NAMALWA (cell line): ENCODE measurements around the gene MMP24.
"Not testable (repeated sequence)": the region's sequence is repeated elsewhere in the genome, so short reads cannot be mapped to it uniquely, and the experiment has no call there.

Source experiments
- DNase-seq: peaks from one replicate; pipeline ENCODE4 v3.0.0-alpha.2; 2015; ENCODE audit warnings: low spot score

The MMP24 gene

DNA sequence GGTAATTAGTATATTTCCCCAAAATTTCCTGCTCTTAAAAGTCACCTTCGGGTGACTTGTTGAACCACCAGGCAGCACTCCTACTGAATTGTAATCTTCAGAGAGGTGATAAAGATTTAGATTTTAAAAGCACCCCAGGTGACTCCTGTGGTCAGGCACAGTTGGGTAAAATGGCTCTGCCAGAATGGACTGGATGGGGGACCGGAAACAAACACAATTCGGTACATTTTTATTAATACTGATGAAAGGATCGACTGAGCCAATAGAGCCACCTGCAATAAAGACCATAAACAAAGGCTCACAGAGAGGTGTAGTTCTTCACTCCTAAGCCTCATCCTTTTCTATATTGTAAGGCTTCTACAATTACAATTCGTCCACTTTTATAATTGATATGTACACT lies 85.3 kb downstream of the MMP24 start:
- DNase-seq, result no peak

DNA sequence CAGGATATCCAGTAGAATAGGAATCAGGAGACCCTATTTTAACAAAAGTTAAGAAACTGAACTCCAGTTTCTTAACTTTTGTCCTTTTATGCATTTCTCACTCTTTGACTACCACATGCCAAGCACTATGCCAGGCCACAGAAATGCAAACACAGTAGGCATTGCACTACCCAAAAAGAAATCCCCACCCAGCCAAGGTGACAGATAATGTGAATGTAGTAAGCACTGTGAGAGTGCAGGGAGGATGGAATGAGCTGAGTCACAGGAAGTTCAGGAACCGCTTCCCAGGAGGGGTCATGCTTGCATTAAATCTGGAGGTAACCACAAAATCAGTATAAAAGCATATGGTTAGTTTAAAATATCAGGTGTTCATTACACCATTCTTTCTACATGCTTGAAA lies 85.8 kb downstream of the MMP24 start:
- DNase-seq, result no peak

DNA sequence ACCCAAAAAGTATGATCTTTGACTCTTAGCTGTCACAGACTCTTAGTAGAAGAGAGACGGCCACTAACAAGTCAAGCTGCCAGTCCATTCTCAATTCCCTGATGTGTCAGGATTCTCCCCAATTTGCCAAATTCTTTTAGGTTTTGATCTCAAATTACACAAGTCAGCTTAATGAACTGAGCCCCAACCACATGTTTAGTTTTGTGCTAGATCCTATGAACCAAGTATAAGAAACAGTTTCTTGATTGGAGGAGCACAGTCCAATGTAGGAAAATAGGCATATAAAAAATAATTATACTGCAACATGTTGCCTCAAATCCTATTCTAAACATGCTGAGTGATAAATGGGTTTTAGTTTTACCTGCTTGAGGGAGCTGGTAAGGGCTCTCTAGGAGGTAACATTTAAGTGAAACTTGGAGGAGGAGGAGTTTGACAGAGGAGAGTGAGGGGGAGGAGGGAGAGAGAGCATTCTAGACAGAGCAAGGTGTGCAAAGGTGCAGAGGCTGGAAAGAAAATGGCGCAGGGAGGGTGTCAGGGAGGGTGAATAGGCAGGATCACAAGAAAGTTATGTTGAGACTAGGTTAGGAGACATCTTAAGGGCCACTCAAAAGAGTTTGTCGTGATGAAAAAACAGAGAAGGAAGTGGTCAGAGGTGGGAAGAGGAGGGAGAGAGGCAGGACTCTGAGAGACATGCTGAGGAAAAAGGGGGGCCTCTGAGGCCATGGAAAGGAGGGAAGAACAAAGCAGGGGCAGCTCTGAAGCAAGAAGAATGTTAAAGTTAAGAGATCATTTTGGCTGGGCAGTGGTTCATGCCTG lies 88.5 kb downstream of the MMP24 start:
- no peak for DNase-seq

DNA sequence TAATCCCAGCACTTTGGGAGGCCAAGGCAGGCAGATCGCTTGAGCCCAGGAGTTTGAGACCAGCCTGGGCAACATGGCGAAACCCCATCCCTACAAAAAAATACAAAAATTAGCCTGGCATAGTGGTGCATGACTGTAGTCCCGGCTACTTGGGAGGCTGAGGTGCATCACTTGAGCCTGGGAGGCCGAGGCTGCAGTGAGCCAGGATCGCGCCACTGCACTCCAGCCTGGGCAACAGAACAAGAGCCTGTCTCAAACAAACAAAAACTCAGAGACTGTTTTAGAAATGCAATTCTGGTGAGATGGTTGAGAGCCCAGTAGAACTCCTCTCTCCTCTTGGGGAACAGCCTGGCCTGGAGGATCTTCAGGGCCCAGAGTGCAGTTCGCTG lies 89.1 kb downstream of the MMP24 start:
- DNase-seq, result not testable (repeated sequence)

DNA sequence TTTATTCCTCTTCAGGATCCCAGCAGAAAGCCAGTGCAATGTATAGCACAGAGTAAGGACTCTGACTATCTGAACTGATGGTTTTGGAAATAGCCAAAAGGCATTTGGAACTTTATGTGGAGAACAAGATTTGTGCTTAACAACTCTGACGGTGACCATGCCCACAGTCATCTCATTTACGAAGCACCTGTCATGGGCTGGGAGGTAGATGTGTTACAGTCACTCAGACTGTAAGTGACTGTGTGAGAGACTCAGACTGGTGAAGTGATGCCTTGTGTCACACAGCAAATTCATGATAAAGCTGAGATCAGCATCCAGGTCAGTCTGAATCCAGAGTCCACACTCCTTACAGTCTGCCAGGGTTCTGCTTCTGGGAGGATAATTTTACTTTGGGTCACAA lies 89.6 kb downstream of the MMP24 start:
- no peak for DNase-seq

DNA sequence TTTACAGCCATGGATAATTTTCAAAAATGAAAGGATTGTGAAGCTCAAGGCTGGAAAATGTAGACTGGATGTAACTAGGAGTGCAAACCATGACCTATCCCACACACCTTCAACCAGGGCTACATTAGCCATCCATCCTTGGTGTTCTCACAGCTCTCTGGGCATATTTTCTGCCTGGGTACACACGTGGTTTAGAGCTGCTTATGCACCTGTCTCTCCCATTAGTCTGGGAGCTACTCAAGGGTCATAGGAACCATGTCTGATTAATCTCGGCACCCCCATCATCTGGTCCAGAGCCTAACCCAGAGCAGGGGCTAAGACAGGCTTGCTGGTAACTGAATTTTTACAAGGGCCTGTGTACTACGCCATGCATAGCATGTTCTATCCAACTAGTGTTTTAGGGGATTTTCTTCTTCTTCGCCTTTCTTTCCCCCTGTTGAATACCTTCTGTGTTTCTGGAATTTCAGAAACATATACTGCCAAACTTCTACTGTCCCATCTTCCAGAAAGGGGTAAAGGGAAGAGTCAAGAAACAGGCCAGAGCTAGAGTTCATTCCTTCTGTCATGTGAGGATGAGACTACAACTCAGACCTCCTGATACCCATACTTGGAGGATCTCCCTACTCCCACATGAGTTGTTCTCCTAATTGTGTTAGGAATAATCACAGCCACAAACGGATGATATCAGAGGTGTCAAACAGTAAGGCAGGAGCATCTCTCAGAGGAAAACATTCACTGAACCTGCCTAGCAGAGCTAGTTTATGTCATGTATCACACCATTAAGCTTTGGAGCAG lies 91.1 kb downstream of the MMP24 start:
- no peak for DNase-seq

DNA sequence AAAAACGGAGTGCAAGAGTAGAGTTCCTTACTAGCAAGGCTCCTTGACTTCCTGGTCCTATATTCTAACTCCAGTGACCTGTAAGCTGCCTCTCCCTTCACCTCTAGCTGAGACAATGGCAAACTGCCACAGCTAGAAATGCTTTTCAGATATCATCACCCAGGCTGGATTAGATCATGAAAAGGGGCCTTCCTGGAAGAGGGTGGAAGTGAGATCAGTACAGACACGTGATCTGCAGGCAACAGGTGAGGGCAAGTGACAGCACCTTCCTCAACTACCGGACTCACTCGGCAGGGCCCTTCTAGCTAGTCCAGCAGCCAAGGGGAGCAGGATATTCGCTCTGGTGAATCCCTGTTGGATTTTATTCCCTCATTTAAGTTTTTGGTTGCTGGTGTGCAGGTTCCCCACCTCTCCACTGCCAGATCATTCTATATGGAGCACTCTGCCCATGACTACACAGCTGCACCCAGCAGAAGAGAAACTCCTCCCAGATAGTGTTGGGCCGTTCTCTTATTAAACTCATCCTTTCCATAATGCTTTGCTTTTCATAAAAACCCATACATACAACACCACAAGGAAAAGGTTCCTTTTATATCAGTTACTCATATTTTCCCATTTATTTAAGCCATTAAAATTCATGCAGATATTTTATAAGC lies 92.1 kb downstream of the MMP24 start:
- DNase-seq, result no peak

DNA sequence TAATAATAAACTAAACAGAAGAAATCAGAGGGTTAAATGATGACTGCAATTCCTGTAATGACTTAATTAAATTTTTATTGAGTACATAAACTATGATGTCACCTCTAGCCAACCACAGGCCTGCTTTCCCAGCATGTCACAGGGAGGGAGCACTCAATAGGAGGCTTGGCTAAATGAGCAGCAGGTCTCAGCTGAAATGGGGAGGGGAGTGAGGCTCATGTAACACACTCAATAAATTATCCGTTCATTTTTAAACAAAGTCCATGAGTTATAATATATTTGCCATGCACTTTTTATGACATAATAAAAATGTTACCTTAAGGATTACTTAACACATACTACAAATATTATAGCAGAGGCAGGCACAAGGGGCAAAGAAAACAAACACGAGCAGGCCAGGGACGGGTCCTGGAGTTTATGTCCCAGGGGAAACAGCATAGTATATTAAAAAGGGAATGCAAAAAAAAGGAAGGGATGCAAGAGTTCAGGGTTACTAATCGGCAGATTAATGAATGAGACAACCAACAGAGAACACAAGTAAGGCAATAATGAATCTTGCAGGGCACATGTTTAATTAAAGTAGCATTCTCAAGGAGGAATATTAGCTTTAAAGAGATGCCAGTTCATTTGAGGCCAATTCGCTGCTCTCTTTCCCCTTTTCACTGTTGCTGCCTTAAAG lies 92.8 kb downstream of the MMP24 start:
- DNase-seq, result no peak

DNA sequence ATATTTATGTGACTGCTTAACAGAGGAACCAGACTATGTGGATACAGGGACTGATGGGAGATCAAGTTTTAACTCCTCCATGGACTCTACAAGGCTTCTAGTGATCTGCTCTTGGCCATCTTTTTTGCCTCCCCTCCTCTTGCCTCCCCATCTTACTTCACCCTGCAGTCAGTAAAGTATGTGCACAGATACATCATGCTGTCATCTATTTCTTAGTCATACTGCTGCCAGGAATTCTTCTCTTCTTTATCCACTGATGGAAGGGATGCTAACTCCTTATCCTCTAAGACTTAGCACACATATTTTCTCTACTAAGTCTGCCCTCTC lies 93.3 kb downstream of the MMP24 start:
- no peak for DNase-seq

DNA sequence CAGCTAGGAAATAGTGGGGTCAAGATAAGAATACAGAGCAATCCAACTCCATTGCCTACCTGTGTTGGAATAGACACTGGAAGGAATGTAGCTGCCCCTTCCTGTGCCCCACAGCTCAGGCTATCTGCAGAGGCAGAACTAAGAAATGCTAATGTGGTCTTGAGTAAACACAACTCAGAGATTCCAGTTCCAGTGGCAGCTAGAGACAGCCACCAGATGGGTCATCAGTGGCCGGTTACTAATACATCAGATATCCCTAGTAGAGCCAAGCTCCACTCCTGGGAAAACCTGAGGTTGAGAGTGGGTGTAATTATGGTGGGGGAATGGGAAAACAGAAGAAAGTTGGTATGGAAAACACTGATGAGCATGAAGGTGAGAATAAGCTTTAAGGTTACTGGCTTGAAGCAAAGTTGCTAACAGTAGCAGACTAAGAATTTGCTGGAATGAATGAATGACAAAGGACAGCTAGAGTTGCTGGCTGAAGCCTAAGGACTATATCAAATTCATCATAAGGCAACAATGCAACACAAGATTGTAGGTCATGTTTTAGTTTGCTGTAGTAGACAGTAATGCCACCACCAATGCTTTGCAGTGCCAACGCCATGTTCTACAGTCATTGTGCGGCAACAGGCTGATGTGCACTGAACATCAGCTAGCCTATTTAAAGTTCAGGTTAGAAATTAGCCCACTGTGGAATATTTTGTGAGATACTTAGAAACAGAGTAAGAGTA lies 94.1 kb downstream of the MMP24 start:
- no peak for DNase-seq

DNA sequence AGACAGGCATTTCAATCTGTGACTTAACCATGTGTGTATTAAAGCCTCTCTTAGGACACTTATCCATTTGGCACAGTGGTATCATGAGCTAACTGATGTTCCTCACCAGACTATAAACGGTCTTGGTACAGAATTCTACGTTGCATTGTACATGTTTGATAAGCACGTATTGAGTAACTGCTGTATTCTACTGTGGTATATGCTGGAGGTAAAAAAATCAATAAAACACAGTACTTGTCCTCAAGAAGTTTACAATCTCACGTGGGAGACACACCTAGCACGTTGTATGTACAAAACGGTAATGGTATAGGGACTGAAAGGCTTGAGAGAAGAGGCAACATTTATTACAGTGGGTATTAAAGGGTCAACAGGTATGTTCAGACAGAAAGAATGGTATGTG lies 98.9 kb downstream of the MMP24 start:
- no peak for DNase-seq

DNA sequence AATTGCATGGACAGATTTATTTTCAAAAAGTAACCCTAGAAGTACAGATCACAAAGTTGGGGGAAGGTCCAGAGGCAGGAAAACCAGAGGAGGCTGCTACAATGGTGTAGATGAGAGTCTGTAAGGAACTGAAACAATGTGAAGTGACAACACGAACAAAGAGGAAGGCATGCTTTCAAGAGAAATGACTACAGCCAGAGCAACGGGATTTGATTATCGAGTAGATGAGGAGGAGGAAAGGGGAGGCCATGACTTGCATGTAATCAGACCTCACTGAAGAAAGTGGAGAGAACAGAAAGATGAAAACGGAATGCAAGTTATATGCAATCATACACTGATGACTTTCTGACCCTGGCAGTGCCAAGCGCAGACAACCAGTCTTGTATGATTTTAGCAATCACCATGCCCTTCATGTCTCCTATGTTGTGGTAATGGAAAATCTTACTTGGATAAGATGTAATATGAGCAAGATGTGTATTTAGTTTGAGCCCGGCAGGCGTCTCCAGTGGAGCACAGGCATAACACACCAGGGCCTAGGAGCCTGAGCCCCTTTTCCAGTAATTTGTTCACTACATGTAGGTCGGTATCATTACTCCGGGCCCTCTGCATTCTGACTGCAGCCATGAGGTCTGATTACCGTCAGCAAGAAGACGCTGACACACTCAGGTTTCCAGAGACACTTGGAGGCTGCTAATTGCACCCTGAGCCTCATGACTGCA lies 99.7 kb downstream of the MMP24 start:
- DNase-seq, result no peak
